UCSD-AML1 (cell line): ENCODE results near the gene ZBTB18.
"Not testable (repeated sequence)": the region's sequence is repeated elsewhere in the genome, so short reads cannot be mapped to it uniquely, and the experiment has no call there.

Experiments used
- DNase-seq: peaks from one replicate; lab custom pipeline; 2025; ENCODE audit not compliant: unreplicated experiment; lab: John Stamatoyannopoulos, UW

ZBTB18 gene

GRCh38 chr1:244041466-244042120 lies 9.5 kb upstream of the ZBTB18 start:
- DNase-seq: no peak

- DNase-seq: no peak
These were observed 8.8 kb upstream of the ZBTB18 start for GRCh38 chr1:244042293-244042692.

- DNase-seq: no peak
These were observed 6.7 kb upstream of the ZBTB18 start for GRCh38 chr1:244044423-244044822.

GRCh38 chr1:244046254-244046653 lies 4.8 kb upstream of the ZBTB18 start:
- not testable (repeated sequence) for DNase-seq

- DNase-seq: no peak
These were observed 4.0 kb upstream of the ZBTB18 start for GRCh38 chr1:244046907-244047611.

GRCh38 chr1:244047621-244048255 lies 3.3 kb upstream of the ZBTB18 start:
- DNase-seq: no peak

GRCh38 chr1:244048256-244049161 lies 2.6 kb upstream of the ZBTB18 start:
- peak; percentile 99 for DNase-seq

GRCh38 chr1:244049162-244050013 lies 1.7 kb upstream of the ZBTB18 start:
- no peak for DNase-seq

- no peak for DNase-seq
These were observed 859 bp upstream of the ZBTB18 start for GRCh38 chr1:244050014-244050834.

- no peak for DNase-seq
These were observed 1.1 kb downstream of the ZBTB18 start for GRCh38 chr1:244052016-244052727.

GRCh38 chr1:244052728-244053312 lies 1.7 kb downstream of the ZBTB18 start:
- no peak for DNase-seq

- no peak for DNase-seq
These were observed 2.7 kb downstream of the ZBTB18 start for GRCh38 chr1:244053831-244054230.

GRCh38 chr1:244054247-244054923 lies 3.3 kb downstream of the ZBTB18 start:
- DNase-seq: no peak

- DNase-seq: no peak
These were observed 3.8 kb downstream of the ZBTB18 start for GRCh38 chr1:244054924-244055263.

- no peak for DNase-seq
These were observed 5.5 kb downstream of the ZBTB18 start for GRCh38 chr1:244056577-244056976.

GRCh38 chr1:244057474-244058385 lies 6.6 kb downstream of the ZBTB18 start:
- no peak for DNase-seq

GRCh38 chr1:244060117-244060516 lies 9.0 kb downstream of the ZBTB18 start:
- DNase-seq: no peak
